KMS-11 (cell line): ENCODE data around the gene DIS3L2.
"Not testable (repeated sequence)": the region's sequence is repeated elsewhere in the genome, so short reads cannot be mapped to it uniquely, and the experiment has no call there.

Experiments
- H2AFZ ChIP-seq: fragments of 200-600 bp; sonication (generic); 2 replicates; pipeline ENCODE4 v1.6.1; 2016; ENCODE audit warnings: antibody characterized with exemption, mixed run types, low read depth
- H3K27ac ChIP-seq: fragments of 200-600 bp; sonication (generic); 2 replicates; pipeline ENCODE4 v1.6.1; 2016; ENCODE audit warnings: mild to moderate bottlenecking, mixed run types
- H3K27me3 ChIP-seq: fragments of 200-600 bp; sonication (generic); 2 replicates; pipeline ENCODE4 v1.6.1; 2017; ENCODE audit warnings: mild to moderate bottlenecking, low read depth, mixed run types, moderate library complexity; ENCODE audit not compliant: insufficient read depth
- H3K36me3 ChIP-seq: fragments of 200-600 bp; sonication (generic); 2 replicates; pipeline ENCODE4 v1.6.1; 2017; ENCODE audit warnings: mild to moderate bottlenecking, mixed run types; ENCODE audit not compliant: insufficient read depth
- H3K4me1 ChIP-seq: fragments of 200-600 bp; sonication (generic); 2 replicates; pipeline ENCODE4 v1.6.1; 2016; ENCODE audit warnings: mild to moderate bottlenecking, low read depth, mixed run types; ENCODE audit not compliant: poor library complexity, severe bottlenecking
- H3K4me2 ChIP-seq: fragments of 200-600 bp; sonication (generic); 2 replicates; pipeline ENCODE4 v1.7.0; 2016; ENCODE audit warnings: mild to moderate bottlenecking, mixed run types
- H3K4me3 ChIP-seq: fragments of 200-600 bp; sonication (generic); IDR thresholded peaks from 2 replicates; pipeline ENCODE4 v1.6.1; 2017; ENCODE audit warnings: low read depth, low read length, mixed read lengths; ENCODE audit not compliant: insufficient read depth
- H3K79me2 ChIP-seq: fragments of 200-600 bp; sonication (generic); 2 replicates; pipeline ENCODE4 v1.6.1; 2016; ENCODE audit warnings: low read depth, mixed run types; ENCODE audit not compliant: insufficient read depth
- H3K9ac ChIP-seq: fragments of 200-600 bp; sonication (generic); 2 replicates; pipeline ENCODE4 v1.6.1; 2016; ENCODE audit warnings: mild to moderate bottlenecking, mixed run types
- H4K20me1 ChIP-seq: fragments of 200-600 bp; sonication (generic); 2 replicates; pipeline ENCODE4 v1.6.1; 2016; ENCODE audit warnings: mild to moderate bottlenecking, mixed run types; ENCODE audit not compliant: insufficient read depth
- CTCF ChIP-seq: fragments of 200-600 bp; sonication (generic); conservative IDR thresholded peaks from 2 replicates; pipeline ENCODE4 v1.6.1; 2017; ENCODE audit warnings: low read depth, mild to moderate bottlenecking, antibody characterized with exemption, low read length, moderate library complexity, mixed read lengths

The DIS3L2 gene

GRCh38 chr2:232335859-232336215 lies 374.3 kb downstream of the DIS3L2 start:
- H4K20me1 ChIP-seq, result no peaks in the 10 kb centered on the region
- no peak overlapping the region for H2AFZ ChIP-seq
- no peak overlapping the region for H3K27ac ChIP-seq
- H3K36me3 ChIP-seq, result no peaks in the 10 kb centered on the region
- H3K4me2 ChIP-seq, result no peak overlapping the region
- no peak for TF ChIP-seq CTCF
- H3K79me2 ChIP-seq, result no peaks in the 10 kb centered on the region
- H3K4me3 ChIP-seq, result no peak overlapping the region
- H3K27me3 ChIP-seq, result no peaks in the 10 kb centered on the region
- no peaks in the 10 kb centered on the region for H3K4me1 ChIP-seq
- H3K9ac ChIP-seq, result no peak overlapping the region

- Histone ChIP-seq H3K4me1 (no peaks in the 10 kb centered on the region), H4K20me1 (no peaks in the 10 kb centered on the region), H3K9ac (no peak overlapping the region), H3K36me3 (no peaks in the 10 kb centered on the region), H2AFZ (no peak overlapping the region), H3K4me3 (no peak overlapping the region), H3K4me2 (no peak overlapping the region), H3K79me2 (no peaks in the 10 kb centered on the region), H3K27ac (no peak overlapping the region), H3K27me3 (no peaks in the 10 kb centered on the region)
- no peak for TF ChIP-seq CTCF
Observed at GRCh38 chr2:232336241-232336736, 374.8 kb downstream of the DIS3L2 start.

- H3K4me3 ChIP-seq, result no peak overlapping the region
- no peak for TF ChIP-seq CTCF
- H3K4me1 ChIP-seq, result no peaks in the 10 kb centered on the region
- H3K36me3 ChIP-seq, result no peaks in the 10 kb centered on the region
- H3K9ac ChIP-seq, result no peak overlapping the region
- H3K27ac ChIP-seq, result no peak overlapping the region
- H4K20me1 ChIP-seq, result no peaks in the 10 kb centered on the region
- H3K27me3 ChIP-seq, result no peaks in the 10 kb centered on the region
- no peak overlapping the region for H2AFZ ChIP-seq
- no peaks in the 10 kb centered on the region for H3K79me2 ChIP-seq
- H3K4me2 ChIP-seq, result no peak overlapping the region
Observed at GRCh38 chr2:232336981-232337720, 375.6 kb downstream of the DIS3L2 start.

- not testable (repeated sequence) for H3K4me3 ChIP-seq, H2AFZ ChIP-seq, H4K20me1 ChIP-seq, H3K27ac ChIP-seq, H3K4me2 ChIP-seq, H3K4me1 ChIP-seq, H3K36me3 ChIP-seq, H3K9ac ChIP-seq, H3K27me3 ChIP-seq, H3K79me2 ChIP-seq
Observed at GRCh38 chr2:232338094-232338758, 376.7 kb downstream of the DIS3L2 start.

GRCh38 chr2:232338759-232339106 lies 377.2 kb downstream of the DIS3L2 start:
- Histone ChIP-seq H3K4me1 (no peaks in the 10 kb centered on the region), H3K4me3 (no peak overlapping the region), H3K27me3 (no peaks in the 10 kb centered on the region), H3K79me2 (no peaks in the 10 kb centered on the region), H3K27ac (no peak overlapping the region), H3K36me3 (no peaks in the 10 kb centered on the region), H2AFZ (no peak overlapping the region), H3K4me2 (no peak overlapping the region), H3K9ac (no peak overlapping the region), H4K20me1 (no peaks in the 10 kb centered on the region)
- no peak for TF ChIP-seq CTCF
